Parietal lobe (tissue), 1 donor: Measurements from ENCODE around the gene NKX1-1. TPM values are rescaled to one million over a fixed set of nuclear protein-coding genes. Genes with fewer than 3 reads are reported as not detected.

Experiments used
- total RNA-seq: library from RNA; depleted of rRNA; stranded (reverse); fragments of >200 nt; gene quantifications from one replicate; pipeline ENCODE4 v1.2.3, GENCODE V29; 2014

NKX1-1 gene
- not detected for total RNA-seq

GRCh38 chr4:1406394-1406980 lies at the start of gene NKX1-1:
Gene NKX1-1 (minus strand): TSS chr4:1406442. CDS start chr4:1406442, 0 bp downstream.

Other genes starting within 250 kb of the NKX1-1 start
- gene SPON2, start 233.9 kb downstream of the NKX1-1 start, total RNA-seq: 4.7 TPM
- gene CTBP1, start 157.3 kb downstream of the NKX1-1 start, total RNA-seq: 213 TPM
- 36.0 TPM for gene MAEA, start 116.6 kb downstream of the NKX1-1 start, total RNA-seq
- gene UVSSA, start 59.2 kb downstream of the NKX1-1 start, total RNA-seq: 33.5 TPM